NCI-H1436 treated with DMSO at 0.1 percent for 48 hours (cell line): ENCODE results near the gene WDR7.

ENCODE experiments used
- DNase-seq: peaks from one replicate; lab custom pipeline; 2025; lab: John Stamatoyannopoulos, UW

WDR7 gene

GRCh38 chr18:56890632-56891031 lies 239.5 kb downstream of the WDR7 start:
- DNase-seq = no peak

- no peak for DNase-seq
These were observed 240.0 kb downstream of the WDR7 start for GRCh38 chr18:56891116-56891515.

GRCh38 chr18:56891870-56892269 lies 240.7 kb downstream of the WDR7 start:
- no peak for DNase-seq

GRCh38 chr18:56897122-56897521 lies 246.0 kb downstream of the WDR7 start:
- DNase-seq = no peak

GRCh38 chr18:56899660-56900059 lies 248.5 kb downstream of the WDR7 start:
- no peak for DNase-seq

- no peak for DNase-seq
These were observed 249.3 kb downstream of the WDR7 start for GRCh38 chr18:56900195-56901094.

GRCh38 chr18:56901919-56902318 lies 250.8 kb downstream of the WDR7 start:
- DNase-seq = no peak

GRCh38 chr18:56902653-56903052 lies 251.5 kb downstream of the WDR7 start:
- DNase-seq = no peak

- no peak for DNase-seq
These were observed 252.5 kb downstream of the WDR7 start for GRCh38 chr18:56903686-56904085.

- no peak for DNase-seq
These were observed 256.6 kb downstream of the WDR7 start for GRCh38 chr18:56907771-56908170.

- no peak for DNase-seq
These were observed 259.1 kb downstream of the WDR7 start for GRCh38 chr18:56910237-56910636.

GRCh38 chr18:56910967-56911366 lies 259.8 kb downstream of the WDR7 start:
- DNase-seq = no peak

- DNase-seq = no peak
These were observed 262.8 kb downstream of the WDR7 start for GRCh38 chr18:56913941-56914340.

- DNase-seq = no peak
These were observed 268.0 kb downstream of the WDR7 start for GRCh38 chr18:56919190-56919589.

GRCh38 chr18:56921896-56922480 lies 270.8 kb downstream of the WDR7 start:
- no peak for DNase-seq

- DNase-seq = no peak
These were observed 275.6 kb downstream of the WDR7 start for GRCh38 chr18:56926734-56927133.

GRCh38 chr18:56927786-56928185 lies 276.6 kb downstream of the WDR7 start:
- no peak for DNase-seq

- no peak for DNase-seq
These were observed 278.7 kb downstream of the WDR7 start for GRCh38 chr18:56929886-56930285.

GRCh38 chr18:56933472-56933871 lies 282.3 kb downstream of the WDR7 start:
- DNase-seq = no peak

- no peak for DNase-seq
These were observed 283.0 kb downstream of the WDR7 start for GRCh38 chr18:56934131-56934530.

GRCh38 chr18:56934906-56935305 lies 283.7 kb downstream of the WDR7 start:
- DNase-seq = no peak

GRCh38 chr18:56935434-56936040 lies 284.4 kb downstream of the WDR7 start:
- no peak for DNase-seq

- DNase-seq = no peak
These were observed 285.3 kb downstream of the WDR7 start for GRCh38 chr18:56936457-56936856.
